Hematopoietic multipotent progenitor cell (in vitro differentiated cells): ENCODE results near the gene FAM216A. TPM values are rescaled to one million over a fixed set of nuclear protein-coding genes. Genes with fewer than 3 reads are reported as not detected.
"Not testable (repeated sequence)": the region's sequence is repeated elsewhere in the genome, so short reads cannot be mapped to it uniquely, and the experiment has no call there.

ENCODE experiments used
- DNase-seq, 3 donors: peaks; one replicate each; pipeline ENCODE4 v3.0.0-alpha.2; 2011 to 2015; ENCODE audit warnings: low read depth in 2 of 3, low spot score in 2 of 3
- total RNA-seq: library from RNA; depleted of rRNA; stranded (reverse); fragments of >200 nt; gene quantifications from one replicate; pipeline ENCODE4 v1.2.3, GENCODE V29; 2012

Gene FAM216A
- total RNA-seq, 1 donor, result 39.9 TPM

DNA sequence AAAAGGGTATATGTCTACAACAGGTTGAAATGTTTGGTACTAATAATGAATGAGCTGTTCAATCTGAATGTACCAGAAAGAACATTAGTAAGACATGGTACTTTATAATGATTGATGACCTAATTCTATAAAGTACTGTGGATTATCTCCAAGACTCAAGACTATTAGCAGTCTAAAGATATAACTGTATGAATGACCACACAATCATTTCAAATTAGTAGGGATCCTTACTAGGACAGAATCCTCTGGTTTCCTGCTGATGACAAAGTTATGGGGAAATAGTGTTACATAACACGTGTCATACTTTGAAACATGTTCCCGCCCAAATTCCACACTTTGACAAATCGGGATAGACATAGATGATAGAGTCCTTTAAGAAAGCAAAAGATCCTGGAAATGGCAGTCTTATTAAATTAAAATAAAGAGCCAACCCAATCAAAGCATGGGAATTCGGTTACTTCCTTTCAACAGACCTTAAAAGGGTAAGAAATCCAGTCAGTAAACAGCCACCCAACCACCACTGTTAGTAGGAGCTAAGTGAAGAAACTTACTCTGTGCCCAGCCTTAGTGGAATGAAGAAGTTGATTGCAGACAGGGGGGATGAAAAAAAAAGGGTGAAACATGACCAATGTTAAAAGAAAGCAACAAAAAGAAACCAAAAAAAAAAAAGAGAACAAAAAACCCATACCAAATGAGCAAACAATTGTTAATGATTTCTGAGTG is 30.5 kb downstream of the FAM216A start:
- DNase-seq, result peak in 2 of 3 donors; percentile 11 to 43

DNA sequence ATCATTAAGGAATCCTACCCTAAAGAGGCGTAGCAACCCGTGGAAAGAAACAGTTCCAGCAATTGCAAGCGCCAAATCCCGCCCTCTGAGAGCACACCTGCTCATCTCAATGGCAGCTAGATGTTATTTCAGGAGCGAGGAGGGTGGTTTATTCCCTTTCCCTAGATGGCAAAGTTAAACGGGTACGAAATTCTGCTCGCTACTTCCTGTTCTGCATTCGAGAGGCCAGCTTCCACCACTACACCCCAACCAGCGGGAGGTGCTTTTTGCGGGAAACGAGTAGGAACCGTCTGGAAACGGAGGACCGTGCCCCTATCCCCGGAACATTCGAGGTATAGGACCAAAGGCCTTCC is 32.7 kb downstream of the FAM216A start:
- peak in 1 of 3 donors; percentile 11 for DNase-seq

DNA sequence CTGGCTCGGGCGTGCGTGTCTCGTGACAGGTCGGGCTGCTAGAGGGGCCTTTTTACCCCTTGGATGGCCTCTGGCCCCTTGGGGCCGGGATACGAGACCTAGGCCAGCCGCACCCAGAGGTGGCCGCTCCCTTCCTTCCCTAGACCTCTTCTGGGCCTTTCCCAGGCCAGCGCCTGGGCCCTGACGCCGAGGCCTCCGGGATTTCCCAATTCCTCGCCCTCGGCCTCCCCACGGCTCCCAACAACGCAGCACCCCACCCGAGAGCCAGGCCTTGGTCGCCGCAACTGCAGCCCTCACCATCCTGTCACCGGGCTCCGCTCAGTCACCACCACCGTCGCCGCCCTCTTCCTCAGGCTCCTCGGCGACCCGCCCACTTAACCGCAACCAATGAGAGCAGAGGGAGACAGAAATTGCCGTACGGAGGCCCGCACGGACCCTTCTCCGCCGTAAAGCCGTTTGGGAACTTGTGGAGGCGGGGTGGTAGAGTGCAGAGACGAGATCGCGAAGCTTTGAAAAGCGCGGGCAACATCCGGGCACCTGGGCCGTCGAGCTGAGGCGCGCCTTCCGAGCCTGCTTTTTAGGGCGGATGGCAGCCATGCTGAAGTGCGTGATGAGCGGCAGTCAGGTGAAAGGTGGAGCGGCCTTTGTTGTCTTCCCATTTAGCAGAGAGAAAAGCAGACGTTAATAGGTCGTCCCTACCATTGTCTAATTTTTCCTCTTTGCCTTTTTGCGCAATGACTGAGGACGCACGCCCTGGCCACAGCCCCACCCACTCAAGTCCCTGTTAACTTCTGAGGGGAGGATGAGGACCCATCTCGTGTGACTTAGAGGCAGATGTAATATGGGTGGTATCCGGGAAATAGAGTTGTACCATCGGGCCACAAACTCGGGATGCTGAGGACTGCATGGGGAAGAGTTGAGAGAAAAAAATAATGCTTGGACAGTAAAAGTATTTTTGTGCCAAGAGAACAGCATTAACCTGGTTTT is 33.4 kb downstream of the FAM216A start, which contains the start of the genes RAD9B and VPS29:
Gene RAD9B (plus strand): TSS at position 580 of the 987 bp plus-strand sequence. CDS start 7 bp downstream, at position 587.
Gene VPS29 (minus strand): TSS at position 360 of the 987 bp plus-strand sequence. CDS start 60 bp downstream, at position 300.
- DNase-seq, result peak; percentile 97 to 99 (median 99)

DNA sequence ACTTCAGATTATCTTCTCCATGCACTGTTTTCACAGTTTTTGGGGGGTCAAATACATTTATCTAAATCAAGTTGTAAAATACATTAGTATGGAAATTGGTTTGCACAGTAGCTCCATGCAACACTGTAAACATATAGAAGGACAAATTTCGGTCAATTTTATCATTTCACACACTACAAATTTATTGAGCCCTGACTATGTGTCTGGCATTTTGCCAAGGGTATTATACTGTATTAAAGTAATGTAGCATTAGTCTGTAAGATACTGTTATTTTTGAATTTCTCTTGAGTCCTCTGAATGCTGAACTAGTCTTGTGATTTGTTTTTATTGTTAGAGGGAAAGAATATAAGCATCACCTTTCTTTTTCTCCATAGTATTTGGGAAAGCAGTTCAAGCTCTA is 34.8 kb downstream of the FAM216A start:
- DNase-seq, result no peak

DNA sequence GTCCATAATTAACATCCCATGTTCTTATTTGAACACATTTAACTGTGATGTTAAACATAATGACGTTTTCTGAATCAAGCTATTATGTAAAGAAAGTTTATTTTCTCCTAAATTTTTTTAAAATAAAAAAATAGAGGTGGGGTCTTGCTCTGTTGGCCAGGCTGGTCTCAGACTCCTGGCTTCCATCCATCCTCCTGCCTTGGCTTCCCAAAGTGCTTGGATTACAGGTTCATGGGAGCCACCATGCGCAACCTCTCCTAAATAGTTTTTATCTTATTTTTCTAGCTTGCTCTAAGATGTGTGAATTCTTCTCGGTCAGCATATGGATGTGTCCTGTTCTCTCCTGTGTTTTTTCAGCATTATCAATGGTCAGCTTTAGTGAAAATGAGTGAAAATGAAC is 36.7 kb downstream of the FAM216A start:
- DNase-seq, result no peak

DNA sequence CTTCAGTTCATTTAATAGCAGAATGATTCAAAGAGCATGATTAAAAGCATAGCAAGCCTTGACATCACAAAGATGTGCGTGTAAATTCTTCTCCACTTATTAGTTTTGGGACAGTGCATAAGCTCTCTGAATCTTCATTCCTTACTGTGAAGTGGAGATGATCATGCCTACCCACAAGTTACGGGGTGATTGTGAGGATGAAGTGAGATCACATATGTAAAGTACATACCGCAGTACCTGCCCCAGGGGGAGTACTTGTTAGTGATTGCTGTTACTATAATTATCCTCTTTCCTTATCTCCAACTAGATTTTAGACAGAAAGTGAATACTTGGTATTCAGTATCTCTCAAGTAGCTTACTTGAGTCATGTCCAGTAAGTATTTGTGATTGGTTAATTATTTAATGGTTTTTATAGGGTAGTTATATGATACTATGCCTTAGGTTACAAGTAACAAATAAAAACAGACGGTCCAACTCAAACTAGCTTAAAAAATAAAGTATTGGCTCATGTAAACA is 39.5 kb downstream of the FAM216A start:
- no peak for DNase-seq

DNA sequence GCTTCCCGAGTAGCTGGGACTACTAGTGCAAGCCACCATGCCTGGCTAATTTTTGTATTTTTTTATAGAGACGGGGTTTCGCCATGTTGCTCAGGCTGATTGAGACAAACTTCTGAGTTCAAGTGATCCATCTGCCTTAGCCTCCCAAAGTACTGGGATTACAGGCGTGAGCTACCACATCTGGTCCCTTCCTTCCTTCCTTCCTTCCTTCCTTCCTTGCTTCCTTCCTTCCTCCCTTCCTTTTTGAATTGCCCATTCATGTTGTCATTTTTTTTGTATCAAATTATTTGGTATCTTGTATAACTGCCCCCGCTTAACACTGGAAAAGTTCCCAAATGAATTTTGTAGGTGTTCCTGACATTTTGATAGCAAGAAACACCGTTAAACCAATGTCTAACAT is 45.2 kb downstream of the FAM216A start:
- no peak for DNase-seq

DNA sequence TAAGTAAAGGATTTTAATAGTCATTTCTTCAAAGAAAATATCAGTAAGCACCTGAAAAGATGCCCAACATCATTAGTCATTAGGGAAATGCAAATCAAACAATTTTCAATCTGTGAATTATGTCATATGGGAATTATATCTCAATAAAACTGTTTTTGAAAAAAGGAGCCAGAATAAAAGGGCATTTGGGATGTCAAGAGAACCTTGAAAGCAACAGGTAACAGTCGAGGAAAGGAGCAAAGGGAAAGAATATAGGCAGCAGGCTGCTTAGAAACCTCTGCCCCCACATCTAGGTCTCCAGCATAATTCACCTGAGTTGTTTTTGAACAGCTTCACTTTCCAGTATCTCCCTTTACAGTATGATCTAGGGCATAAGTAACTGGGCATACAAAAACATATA is 45.7 kb downstream of the FAM216A start:
- DNase-seq, result no peak

DNA sequence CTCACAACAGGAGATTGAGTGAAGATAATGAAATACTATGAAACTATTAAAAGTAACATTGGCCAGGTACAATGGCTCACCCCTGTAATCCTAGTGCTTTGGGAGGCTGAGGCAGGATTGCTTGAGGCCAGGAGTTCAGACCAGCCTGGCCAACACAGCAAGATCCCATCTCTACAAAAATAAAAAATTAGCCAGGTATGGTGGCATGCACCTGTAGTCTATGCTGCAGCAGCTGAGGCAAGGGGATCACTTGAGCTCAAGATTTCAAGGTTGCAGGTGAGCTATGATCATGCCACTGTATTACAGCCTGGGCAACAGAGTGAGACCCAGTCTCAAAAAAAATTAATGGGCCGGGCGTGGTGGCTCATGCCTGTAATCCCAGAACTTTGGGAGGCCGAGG is 48.4 kb downstream of the FAM216A start:
- no peak for DNase-seq

DNA sequence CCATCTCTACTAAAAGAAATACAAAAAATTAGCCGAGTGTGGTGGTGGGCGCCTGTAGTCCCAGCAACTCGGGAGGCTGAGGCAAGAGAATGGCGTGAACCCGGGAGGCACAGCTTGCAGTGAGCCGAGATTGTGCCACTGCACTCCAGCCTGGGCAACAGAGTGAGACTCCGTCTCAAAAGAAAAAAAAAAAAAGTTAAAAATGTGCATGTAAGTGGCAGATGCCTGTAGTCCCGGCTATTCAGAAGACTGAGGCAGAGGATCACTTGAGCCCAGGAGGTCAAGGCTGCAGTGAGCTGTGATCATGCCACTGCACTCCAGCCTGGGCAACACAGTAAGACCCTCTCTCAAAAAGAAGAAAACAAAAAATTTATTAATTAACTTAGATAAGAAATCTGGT is 49.4 kb downstream of the FAM216A start:
- DNase-seq, result not testable (repeated sequence)

DNA sequence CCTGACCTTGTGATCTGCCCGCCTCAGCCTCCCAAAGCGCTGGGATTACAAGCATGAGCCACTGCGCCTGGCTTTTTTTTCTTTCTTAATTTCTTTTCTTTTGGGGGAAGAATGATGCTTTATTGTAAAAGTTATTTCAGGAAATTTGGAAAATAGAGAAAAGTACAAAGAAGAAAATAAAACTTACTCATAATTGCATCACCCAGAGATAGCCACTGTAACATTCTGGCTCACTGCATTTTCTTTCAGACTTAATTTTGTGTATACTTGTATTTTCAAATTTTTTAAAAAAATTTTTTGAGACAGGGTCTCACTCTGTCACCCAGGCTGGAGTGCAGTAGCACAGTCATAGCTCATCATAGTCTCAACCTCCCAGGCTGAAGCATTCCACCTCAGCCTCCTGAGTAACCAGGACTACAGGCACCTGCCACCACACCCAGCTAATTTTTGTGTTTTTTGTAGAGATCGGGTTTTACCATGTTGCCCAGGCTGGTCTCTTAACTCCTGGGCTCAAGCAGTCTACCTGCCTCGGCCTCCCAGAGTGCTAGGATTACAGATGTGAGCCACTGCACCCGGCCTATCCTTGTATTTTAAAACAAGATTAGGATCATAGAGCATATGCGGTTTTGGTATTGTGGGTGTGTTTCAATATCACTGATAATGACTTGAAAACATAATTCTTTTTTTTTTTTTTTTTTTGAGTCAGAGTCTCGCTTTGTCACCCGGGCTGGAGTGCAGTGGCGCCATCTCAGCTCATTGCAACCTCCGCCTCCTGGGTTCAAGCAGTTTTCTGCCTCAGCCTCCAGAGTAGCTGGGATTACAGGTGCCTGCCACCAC is 52.4 kb downstream of the FAM216A start:
- DNase-seq, result not testable (repeated sequence)

DNA sequence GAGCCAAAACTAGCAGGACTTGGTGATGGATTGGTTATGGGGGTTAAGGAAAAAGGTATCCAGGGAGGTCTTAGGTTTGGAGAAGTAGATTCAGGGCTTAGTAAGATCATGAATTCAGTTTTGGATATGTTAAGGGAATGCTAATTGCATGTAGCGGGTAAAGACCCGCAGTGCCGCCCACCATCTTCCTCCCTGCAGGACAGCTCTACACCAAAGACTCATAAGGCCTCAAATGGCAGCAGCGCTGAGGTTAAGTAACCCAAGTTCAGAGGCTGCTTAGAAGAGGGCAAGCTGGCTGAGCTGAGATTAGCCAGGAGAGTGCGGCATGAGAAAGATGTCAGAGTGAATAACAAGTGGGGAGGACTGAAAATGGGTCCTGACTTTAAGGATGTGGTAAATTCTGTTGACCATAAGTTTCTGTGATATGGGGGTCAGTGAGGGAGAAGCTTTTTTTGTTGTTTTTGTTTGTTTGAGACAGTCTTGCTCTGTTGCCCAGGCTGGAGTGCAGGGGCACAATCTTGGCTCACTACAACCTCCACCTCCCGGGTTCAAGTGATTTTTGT is 59.7 kb downstream of the FAM216A start:
- no peak for DNase-seq

DNA sequence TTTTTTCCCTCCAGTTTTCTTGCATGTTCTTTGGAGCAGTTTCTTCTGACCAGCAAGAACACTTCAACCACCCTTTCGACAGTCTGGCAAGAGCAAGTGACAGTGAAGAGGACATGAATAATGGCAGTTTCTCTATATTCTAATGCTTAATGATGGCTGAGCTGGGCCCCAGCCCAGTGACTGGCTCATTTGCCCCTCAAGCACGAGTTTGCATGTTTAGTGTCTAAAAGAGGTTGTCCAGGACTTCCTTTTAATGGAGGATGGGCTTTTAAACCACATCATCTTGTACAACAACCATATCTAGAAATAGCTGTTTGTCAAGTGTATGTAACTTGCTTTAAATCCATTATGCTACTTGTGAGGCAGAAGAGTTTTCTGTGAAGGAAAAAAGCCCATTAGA is 61.9 kb downstream of the FAM216A start:
- no peak for DNase-seq

DNA sequence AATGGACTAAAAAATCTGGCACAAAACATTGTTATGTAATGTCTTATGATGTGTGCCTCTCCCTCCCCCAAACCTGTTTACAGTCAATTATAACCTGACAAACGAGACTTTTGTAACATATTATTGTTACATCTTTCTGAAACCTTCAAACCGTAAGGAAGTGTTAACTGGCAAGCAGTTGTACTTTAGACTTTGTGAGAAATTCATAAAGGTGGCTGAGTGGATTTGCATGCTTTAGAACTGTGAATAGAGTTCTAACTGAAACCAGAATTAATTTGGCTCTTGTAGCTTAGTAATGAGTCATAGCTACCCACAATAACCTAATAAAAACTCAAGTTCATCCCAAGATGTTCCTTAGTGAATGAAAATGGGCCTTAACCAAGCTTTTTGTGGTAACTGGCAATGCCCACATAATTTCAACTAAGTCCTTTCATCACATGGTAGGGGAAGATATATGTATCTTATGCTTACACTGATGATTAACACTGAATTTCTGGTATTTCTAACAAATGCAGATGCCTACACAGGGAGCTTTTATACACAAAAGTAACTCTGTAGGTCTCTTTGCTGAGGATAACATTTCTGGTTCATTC is 63.2 kb downstream of the FAM216A start:
- no peak for DNase-seq

DNA sequence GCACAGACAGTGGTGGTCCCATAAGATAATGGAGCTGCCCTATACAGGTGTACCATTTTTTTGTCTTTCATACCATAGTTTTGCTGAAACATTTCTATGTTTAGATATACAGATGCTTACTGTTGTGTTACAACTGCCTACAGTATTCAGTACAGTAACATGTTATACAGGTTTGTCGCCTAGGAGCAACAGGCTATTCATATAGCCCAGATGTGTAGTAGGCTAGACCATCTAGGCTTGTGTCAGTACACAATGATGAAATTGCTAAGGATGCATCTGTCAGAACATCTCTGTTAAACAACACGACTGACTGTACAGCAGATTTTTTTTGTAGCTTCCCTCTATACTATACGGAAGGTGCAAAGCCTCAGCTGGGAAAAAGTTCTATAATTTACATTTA is 64.0 kb downstream of the FAM216A start:
- DNase-seq, result no peak

DNA sequence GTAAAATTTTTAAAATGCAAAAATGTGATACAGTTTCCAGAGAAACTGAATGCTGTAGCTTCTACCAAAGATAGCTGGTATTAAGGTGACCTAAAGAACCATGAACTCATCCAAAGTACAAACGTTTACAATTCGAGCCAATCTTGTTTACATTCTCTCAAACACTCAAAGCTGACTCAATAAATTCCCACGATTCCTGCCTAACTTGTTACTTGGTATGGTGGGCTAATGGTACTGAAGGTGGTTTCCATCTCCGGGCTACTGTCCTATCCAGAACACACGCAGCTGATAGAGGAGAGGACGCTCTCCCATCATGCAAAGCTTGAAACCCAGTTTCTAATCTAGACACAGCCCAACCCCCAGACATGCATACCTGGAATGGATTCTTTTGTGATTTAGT is 65.0 kb downstream of the FAM216A start:
- DNase-seq, result no peak

DNA sequence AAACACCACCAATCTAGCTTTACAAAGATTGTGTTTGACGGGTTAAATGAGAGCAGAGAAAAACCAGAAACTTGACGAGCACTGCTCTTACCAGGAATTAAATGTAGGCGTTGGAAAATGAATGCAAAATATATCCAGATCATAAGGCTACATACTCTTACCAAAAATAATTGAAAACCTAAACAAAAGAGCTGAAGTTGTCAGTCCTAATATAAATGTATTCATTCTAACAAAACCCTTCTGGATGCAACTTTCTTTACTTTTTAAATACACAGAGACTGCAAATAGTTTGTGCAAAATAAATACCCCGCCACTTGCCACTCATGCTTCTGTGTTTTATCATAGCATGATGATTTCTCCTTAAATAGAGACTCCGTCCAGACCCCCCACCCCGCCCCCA is 66.2 kb downstream of the FAM216A start:
- no peak for DNase-seq

DNA sequence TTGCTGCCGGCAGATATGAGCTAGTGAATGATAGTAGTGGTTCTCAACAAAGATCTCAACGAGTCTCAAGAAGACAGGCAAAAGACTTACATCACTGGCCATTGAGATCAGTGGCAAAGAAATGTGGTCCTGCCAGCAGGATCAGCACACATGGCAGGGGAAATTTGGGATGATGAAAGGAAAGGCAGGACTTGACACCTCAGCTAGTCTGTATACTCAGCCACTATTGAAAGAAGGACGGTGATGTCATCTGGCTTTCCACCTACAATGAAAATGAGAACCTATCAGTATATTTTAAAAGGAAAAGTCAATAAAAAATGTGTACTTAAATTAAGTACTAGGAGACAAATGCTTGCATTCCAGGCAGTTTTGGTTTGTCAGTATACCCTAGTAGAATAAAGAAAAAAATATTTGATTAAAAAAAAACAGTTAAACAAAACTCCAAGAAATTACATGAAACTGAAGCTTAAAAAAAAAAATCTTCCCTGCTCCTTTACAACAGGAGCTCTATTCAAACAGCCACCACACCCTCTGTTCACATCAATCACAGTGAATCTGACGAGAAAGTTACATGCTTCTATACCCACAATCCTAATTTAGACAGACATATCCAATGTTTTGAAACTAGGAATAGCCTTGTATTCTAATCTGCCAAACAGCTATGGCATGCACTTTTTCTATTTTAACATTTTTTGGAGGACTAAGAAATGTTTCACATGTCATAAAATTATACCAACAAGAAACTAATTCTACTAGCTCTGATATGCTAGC is 68.4 kb downstream of the FAM216A start:
- no peak for DNase-seq
